ENCODE data around the gene NR1I3. TPM values are rescaled to one million over a fixed set of nuclear protein-coding genes. Genes with fewer than 3 reads are reported as not detected.

Gene NR1I3
- total and polyA plus RNA-seq, 9 donors = not detected

DNA sequence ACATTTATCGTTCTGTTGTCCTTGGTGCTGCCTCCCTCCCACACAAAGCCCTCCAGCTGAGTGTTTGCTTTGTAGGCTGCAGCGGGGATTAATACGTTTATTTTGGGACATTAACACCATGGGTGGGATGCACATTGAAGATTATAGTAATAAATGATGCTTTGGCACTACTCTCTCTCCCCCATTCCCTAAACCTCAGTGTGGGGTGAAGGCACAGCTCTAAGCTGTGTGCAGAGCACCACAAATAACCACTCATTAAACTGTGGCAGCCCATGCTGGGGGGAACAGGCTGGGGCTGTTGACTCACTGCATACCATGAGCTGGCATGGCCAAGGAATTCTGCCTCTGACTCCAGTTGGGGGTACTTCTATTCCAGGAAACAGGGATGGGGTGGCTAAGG lies 28.2 kb upstream of the NR1I3 start:
- H3K9me3 ChIP-seq = no peaks in the 10 kb centered on the region
- H3K27ac ChIP-seq = peak overlapping the region in 1 of 2 donors; percentile 70
- H3K27me3 ChIP-seq = no peaks in the 10 kb centered on the region
- intact Hi-C loops (cut with DNase I) = no loop called here
- TF ChIP-seq, protein P1, sequence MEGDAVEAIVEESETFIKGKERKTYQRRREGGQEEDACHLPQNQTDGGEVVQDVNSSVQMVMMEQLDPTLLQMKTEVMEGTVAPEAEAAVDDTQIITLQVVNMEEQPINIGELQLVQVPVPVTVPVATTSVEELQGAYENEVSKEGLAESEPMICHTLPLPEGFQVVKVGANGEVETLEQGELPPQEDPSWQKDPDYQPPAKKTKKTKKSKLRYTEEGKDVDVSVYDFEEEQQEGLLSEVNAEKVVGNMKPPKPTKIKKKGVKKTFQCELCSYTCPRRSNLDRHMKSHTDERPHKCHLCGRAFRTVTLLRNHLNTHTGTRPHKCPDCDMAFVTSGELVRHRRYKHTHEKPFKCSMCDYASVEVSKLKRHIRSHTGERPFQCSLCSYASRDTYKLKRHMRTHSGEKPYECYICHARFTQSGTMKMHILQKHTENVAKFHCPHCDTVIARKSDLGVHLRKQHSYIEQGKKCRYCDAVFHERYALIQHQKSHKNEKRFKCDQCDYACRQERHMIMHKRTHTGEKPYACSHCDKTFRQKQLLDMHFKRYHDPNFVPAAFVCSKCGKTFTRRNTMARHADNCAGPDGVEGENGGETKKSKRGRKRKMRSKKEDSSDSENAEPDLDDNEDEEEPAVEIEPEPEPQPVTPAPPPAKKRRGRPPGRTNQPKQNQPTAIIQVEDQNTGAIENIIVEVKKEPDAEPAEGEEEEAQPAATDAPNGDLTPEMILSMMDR (IDR thresholded peaks at IDR 0.05) = no peak
- H3K36me3 ChIP-seq = no peaks in the 10 kb centered on the region
- peaks cover 24% of the 10 kb centered on the region for H3K4me1 ChIP-seq (ENCODE audit: insufficient read depth)
- H3K4me3 ChIP-seq = no peak overlapping the region
- WGBS, 3 donors = 4 to 6% (median 6%) methylated on average over 3 of the region's 3 CpGs
- peak in 3 of 5 donors; percentile 23 to 46 (median 31) for DNase-seq

DNA sequence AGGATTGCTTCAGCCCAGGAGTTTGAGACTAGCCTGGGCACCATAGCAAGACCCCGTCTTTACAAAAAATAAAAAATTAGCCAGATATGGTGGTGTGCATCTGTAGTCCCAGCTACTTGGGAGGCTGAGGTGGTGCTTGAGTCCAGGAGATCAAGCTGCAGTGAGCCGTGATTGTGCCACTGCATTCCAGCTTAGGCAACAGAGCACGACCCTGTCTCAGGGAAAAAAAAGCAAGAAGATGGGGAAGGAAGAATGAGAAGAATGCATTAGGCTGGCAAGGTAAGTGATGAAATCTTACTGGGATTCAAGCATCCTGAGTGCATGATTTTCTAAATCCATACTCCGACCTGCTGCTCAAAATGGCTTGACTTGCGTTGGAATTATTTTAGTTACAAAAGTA lies 27.3 kb upstream of the NR1I3 start:
- Histone ChIP-seq H3K27me3 (no peaks in the 10 kb centered on the region), H3K4me3 (no peak overlapping the region), H3K36me3 (no peaks in the 10 kb centered on the region), H3K4me1 (ENCODE audit: insufficient read depth) (peaks cover 24% of the 10 kb centered on the region), H3K9me3 (no peaks in the 10 kb centered on the region), H3K27ac (no peak overlapping the region)
- 56 to 73% (median 65%) methylated on average over 5 of the region's 5 CpGs for WGBS, 3 donors
- no peak for DNase-seq
- TF ChIP-seq, protein P1 (IDR thresholded peaks at IDR 0.05) = no peak
- no peak for TF ChIP-seq EP300 (IDR thresholded peaks at IDR 0.05)
- no peak for TF ChIP-seq POLR2A (IDR thresholded peaks at IDR 0.05)
- intact Hi-C loops (cut with DNase I) = no loop called here

DNA sequence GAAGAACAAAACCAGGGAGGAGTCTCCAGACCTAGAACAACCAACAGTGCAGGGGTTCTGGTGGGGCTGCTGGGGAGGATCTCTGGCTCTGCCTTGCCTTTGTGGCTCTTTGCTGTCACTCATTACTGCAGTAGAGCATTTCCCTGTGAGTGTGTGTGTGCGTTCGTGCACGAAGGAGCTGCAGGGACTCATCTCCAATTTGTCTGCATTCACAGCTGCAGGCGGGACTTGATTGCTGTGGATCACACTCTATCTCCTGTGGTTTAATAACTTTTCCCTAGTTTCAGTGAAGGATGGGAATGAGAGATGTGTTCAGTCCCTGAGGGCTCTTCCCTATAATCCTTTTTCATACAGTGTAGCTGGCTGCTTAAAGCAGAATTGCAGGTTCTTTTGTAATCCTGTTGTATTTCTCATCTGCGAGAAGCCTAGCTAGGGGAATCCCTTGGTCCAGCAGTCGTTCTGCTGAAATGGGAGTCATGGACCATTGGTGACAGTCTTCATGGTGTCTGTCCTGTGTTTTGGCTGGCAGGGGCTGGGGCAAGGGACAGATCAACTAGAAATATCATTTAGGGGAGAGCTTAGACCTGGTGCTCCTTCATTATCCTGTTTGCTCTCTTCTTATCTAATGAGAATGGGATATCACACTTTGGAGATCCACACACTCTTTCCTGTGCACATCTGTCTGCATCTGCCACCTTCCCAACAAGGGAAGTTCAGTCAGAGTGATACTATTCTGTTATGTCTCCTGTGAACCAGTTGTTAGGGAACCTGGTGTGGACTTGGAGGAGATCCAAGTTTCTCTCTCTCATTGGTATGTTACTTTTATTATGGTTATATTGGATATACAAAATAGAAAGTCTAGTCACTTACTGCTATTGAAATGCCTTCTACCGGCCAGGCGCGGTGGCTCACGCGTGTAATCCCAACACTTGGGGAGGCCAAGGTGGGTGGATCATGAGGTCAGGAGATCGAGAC lies 23.5 kb upstream of the NR1I3 start:
- Histone ChIP-seq H3K4me1 (ENCODE audit: insufficient read depth) (peaks cover 21% of the 10 kb centered on the region), H3K9me3 (peaks cover 0 to 3% of the 10 kb centered on the region in 2 donors), H3K27me3 (no peaks in the 10 kb centered on the region), H3K27ac (no peak overlapping the region), H3K36me3 (no peaks in the 10 kb centered on the region), H3K4me3 (no peak overlapping the region)
- no peak for DNase-seq
- intact Hi-C loops (cut with DNase I) = no loop called here
- TF ChIP-seq POLR2A (IDR thresholded peaks at IDR 0.05) (no peak), EP300 (IDR thresholded peaks at IDR 0.05) (no peak)
- TF ChIP-seq, protein P1 (IDR thresholded peaks at IDR 0.05) = no peak
- WGBS, 3 donors = 43 to 57% (median 53%) methylated on average over 12 of the region's 12 CpGs

DNA sequence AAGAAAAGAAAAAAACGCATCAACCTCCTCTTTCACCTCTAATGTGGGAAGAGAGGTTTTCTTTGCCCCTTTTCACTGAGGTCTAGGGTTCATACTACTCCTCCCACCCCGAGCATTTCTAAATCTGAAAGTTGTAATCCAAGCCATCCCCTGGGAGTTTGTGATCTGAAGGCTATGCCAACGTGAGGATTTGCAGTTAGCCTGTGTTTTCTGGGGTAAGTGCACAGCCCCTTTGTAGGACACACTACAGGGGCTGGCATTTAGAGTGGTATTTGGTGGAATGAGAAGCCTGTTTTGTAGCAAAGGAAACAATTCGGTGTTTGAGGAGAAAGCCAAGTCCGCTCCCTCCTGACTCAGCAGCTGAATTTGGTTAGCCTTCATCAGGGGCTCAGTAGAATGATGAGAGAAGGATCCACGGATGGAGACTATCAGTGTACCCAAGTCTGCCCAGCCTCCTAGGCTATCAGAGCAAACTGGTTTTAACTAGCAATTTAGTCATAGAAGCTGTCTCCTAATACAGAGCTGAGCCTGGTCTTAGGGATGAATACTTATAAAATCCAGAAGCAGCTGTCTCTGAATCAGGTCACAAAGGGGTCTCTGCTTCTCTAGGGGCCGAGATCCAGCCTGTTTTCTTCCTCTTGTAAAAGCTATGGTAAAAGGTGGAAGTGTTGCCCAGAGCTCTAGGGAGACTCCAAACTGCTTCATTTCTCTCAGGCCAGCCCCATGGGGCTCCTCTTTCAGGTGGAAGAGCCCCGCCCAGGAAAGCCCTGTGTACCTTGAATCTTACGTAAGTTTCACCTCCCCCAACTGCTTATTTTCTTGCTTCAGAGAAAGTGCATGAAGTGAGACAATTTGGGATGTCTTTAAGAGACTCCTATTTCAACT lies 22.6 kb upstream of the NR1I3 start:
- H3K27ac ChIP-seq = no peak overlapping the region
- H3K36me3 ChIP-seq = no peaks in the 10 kb centered on the region
- H3K27me3 ChIP-seq = no peaks in the 10 kb centered on the region
- peaks cover 0 to 3% of the 10 kb centered on the region in 2 donors for H3K9me3 ChIP-seq
- H3K4me3 ChIP-seq = no peak overlapping the region
- intact Hi-C loops (cut with DNase I) = no loop called here
- 54 to 56% (median 54%) methylated on average over 9 of the region's 9 CpGs for WGBS, 3 donors
- H3K4me1 ChIP-seq (ENCODE audit: insufficient read depth) = peaks cover 13% of the 10 kb centered on the region
- TF ChIP-seq EP300 (IDR thresholded peaks at IDR 0.05) (no peak), POLR2A (IDR thresholded peaks at IDR 0.05) (no peak)
- TF ChIP-seq, protein P1 (IDR thresholded peaks at IDR 0.05) = no peak
- no peak for DNase-seq

Measured in ovary (tissue), 9 donors.